HG03558 (cell line): Measurements from ENCODE around the gene KCNC3.

Experiments used
- ATAC-seq: cut with Tn5 transposase; IDR thresholded peaks from one replicate; pipeline ENCODE4 v1.9.1; 2021; ENCODE audit warnings: moderate number of reproducible peaks; ENCODE audit not compliant: unreplicated experiment; ENCODE audit errors: extremely low read depth

The KCNC3 gene

DNA sequence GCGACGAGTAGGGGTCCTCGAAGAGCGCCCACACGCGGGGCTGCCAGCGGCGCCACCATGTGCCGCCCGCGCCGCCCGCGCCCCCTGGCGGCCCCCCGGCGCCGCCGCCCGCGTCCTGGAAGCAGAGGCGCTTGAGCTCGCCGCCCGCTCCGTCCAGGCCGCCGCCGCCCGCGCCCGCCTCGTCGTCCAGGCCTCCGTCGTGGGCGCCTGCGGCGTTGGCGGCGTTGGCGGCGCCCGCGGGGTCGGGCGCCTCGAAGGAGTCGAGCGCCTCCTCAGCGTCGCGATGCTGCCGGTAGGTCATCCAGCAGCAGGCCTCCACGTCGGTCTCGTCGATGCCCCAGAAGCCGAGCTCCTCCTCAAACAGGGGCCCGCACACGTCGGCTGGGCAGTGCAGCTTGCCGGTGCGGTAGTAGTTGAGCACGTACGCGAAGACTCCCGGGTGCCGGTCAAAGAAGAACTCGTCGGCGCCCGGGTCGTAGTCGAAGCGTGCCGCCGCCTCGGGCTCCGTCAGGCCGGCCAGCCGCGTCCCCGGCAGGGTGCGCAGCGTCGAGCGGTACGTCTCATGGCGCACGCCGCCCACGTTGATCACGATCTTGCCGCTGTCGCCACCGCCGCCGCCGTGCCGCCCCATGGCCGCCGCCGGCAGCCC is 829 bp downstream of the KCNC3 start:
- ATAC-seq: no peak

DNA sequence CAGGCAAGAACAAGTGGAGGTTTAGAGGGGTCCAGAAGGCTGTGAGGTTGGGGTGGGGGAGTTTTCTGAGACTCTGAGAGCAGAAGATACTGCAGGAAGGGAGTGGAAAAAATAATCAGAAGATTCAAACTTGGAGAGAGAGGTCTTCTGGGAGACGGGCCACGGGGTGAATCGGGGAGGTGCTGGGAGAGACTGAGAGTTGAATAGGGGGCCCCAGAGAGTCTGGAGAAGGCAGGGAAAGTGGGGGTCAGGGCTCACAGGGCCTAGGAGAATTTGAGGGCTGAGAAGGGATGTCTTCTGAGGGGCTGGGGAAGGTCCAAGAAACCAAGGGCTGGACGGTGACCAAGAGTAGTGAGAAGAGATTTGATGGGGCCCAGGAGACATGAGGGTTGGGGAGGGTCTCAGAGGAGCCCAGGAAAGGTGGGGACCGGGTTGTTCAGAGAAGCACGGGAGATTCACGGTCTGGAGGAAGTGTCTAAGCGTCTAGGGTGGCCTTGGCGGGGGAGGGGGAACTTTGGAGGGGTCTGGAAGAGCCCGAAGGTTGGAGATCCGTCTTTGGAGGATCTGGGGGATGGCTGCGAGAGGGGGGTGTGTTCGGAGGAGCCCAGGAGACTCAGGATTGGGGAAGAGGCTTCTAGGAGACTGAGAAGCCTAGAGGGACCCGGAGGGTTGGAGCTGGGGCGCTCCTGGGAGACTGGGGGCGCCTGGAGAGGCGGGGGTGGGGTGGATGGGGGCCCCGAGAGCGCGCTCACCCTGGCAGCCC is 1.5 kb downstream of the KCNC3 start:
- ATAC-seq: no peak

DNA sequence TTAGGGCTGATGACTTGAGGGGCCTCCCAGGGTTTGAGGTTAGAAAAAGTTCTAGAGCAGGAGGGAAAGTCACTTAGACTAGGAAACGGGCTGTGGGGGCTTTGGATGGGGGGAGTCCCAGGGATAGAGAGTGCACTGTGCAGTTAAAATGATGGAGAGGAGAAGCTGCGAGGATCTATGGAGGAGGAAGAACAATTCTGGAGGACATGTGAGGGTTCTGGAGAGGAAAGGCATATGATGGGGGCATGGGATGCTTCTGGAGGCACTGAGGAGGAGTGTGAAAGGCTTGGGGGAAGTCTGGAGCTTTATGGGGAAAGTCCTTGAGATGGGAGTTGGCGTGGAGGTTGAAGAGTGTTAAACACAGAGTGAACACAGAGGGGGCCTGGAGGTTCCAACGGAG is 2.2 kb downstream of the KCNC3 start:
- no peak for ATAC-seq

DNA sequence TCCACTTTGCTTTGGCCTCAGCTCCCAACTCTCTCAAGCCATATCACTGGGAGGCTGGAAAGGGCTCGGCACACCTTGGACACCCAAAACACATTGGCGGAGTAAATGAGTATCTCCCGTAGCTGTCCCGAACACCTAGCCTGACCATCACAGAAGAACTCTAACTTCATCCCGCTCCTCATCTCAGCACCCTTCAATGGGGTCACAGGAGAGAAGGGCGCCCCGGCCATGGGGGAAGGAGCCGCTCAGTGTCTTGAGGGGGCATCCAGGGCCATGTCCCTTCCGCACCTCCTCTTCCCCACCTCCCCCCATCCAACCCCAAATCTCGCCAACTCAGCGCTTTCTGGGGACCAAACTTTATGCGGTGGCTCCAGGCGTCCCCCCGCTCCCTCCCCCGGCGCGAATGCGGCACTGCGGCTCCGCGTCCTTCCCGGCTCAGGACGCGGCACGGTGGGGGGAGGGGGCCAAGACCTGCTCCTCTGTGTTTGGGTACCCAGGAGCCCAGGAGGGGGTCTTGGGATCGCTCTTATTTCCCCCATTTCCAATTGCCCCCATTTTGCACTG is 3.0 kb downstream of the KCNC3 start:
- no peak for ATAC-seq

DNA sequence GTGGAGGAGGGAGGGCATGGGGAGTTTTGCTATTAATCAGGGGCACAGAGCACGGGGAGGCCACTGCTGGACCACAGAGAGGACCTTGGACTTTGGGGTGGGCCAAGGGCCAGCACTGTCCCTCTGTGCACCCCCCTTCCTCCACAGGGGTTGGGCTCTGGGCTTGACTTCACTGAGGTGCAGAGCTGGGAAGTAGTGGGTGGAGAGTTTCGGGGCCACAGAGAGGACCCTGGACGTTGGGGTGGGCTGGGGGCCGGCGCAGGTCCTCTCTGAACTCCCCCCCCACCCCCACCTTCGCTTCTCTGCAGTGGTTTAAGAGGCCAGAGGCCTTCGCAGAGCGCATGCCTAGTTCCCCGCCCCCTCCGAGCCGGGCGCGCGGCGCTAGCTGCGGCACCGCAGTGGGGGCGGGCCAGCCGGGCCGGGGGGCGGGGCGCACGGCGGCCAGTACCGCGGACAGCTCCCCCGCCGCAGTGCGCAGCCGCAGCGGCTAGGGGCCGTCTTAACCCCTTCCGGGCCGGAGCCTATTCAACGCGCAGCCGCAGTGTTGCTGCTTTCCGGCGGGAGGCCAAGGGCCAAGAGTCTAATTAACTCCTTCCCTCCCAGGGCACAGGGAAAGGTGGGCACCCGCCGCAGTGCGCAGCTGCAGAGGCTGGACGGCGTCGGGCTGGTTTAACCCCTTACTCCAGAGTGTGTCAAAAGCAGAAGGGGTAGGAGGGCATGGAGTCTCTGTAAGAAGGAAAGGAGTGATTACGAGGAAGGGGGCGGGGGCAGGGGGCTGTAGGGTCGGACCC is 3.7 kb downstream of the KCNC3 start:
- ATAC-seq: no peak

DNA sequence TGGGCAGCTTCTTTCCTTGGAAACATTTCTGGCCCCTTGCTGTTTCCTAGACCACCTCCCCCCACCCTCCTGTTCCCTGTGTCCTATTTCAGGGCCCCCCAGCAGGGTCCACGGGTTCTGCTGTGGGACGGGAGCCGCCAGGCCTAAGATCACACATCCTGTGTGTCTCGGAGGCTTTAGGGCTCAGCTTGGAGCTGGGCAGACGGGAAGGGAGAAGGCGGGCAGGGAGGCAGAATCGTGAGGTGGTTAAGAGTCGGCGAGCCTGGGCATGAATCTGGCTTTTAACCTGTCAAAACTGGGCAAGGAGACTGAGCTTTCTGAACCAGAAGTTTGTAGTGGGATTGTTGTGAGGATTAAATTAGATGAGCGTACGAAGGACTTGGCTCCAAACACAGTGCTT is 4.8 kb downstream of the KCNC3 start:
- ATAC-seq: no peak

DNA sequence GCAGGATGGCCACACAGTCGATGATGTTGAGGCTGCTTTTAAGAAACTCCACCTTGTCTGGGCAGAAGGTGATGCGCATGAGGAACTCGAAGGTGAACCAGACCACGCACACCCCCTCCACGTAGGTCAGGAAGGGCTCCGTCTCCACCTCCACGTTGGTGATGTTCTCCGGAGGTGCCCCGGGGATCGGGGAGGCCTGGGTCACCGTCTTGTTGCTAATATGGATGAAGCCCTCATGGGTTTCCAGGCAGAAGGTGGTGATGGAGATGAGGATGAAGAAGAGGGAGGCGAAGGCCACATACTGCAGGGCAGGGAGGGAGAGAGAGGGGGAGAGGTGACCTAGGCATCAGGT is 5.4 kb downstream of the KCNC3 start:
- ATAC-seq: no peak

DNA sequence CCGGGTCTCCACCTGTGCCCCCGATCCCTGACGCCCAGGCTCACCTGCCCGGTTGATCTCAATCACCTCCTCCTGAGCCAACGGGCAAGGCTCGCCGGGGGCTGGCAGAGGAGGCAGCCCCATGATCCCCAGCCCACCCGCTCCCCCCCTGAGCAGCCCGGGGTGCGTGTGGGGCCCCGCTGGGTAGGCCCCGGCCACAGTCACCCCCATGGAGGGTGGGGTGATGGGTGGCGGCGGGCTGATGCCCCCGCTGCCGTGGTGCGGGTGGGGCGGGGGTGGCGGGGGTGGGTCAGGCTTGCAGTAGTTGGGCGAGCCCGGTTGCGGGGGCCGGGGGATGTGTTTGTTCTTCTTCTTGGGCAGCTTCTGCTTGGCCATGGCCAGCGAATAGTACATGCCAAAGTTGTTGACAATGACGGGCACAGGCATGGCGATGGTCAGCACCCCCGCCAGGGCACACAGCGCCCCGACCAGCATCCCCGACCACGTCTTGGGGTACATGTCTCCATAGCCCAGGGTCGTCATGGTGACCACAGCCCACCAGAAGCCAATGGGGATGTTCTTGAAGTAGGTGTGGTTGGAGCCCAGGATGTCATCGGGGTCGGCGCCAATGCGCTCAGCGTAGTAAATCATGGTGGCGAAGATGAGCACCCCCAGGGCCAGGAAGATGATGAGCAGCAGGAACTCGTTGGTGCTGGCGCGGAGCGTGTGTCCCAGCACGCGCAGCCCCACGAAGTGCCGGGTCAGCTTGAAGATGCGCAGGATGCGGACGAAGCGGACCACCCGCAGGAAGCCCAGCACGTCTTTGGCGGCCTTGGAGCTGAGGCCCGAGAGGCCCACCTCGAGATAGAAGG is 6.0 kb downstream of the KCNC3 start:
- ATAC-seq: no peak

DNA sequence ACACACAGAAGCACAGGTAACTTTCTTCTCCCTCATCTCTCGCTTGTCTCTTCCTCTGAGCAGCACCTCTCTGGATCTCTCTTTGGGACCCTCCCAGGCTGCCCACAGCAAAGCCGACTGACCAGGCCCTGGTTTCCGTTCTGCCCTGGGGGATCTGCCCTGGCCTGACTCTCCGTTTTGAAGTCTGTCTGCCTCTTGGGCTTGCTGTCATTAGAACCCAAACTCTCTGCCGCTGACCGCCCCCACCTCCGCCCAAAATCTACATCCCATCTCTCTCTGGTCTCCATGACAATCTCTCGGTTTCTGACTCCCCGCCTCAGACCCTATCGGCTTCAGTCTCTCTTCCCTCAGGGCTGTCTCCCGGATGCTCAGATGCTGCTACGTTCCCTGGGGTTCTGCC is 6.9 kb downstream of the KCNC3 start:
- no peak for ATAC-seq

DNA sequence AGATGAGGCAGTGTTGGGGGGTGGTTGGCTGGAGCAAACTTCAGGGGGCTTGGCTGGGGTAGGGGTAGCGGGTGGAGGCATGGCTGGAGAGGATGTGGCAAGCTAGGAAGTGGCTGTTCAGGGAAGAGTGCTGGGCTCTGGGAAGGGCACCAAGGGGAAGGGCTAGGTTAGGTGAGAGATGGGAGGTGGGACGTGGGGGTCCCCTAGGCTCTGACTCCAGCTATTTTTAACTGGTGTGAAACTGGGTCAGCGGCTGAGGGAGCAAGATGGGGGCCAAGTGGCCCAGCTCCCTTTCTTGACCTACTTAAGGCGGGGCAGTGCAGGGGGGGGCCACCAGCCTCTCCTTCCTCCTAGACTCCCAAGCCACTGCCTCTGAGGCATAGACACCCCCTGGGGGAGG is 7.3 kb downstream of the KCNC3 start:
- no peak for ATAC-seq

DNA sequence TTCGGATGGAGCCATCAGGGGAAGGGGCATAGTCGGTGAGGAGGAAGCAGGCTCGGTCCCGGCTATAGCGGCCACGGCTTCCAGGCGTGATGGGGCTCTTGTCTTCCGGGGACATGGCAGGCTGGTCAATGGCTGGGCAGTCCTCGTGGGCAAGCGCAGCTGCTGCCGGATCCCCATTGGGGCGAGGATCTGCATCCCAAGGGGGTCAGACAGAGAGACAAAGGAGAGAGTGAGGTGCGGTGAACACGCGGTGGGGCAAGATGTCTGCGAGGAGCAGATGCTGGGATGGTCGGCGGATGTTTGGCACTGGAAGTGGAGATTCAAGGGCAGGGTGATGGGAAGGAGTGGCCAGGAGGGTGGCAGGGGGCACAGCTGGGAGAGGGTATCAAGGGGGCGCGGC is 8.6 kb downstream of the KCNC3 start:
- ATAC-seq: no peak

DNA sequence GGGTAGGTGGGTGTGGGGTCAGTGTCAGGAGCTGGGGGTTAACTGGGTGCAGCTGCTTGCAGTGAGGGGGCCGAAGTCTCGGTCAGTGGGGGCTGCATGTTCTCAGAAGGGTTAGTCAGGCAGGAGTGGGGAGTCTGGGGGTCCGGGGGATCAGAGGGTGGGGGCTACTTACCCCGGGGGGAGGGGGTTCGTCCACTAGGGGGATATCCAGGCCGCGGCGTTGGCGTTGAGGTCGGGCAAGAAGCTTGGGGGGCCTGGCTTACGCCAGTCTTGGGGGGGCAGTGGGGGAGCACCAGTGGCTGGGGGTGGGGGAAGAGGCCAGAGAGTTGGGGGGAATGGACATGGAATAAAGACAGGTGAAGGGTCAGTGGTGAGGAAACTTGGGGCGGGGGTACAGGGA is 9.1 kb downstream of the KCNC3 start:
- no peak for ATAC-seq

DNA sequence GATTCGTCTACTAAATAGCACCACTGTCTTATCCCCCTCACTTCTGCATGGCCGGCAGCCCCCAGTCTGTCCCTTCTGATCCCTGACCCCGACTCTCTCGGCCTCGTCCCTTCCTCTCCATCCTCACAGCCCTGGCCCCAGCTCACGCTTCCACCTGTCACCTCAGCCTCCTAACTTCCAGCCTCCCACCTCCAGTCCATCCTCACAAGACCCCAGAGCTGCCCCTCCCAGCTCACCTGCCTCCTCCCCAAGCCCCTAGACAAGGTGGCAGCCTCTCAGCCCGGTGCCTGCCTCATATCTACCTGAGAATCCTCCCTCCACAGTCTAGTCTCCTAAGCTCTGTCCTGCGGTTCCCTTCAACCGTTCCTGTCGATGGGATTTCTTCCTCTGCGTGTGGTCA is 10.0 kb downstream of the KCNC3 start:
- no peak for ATAC-seq

DNA sequence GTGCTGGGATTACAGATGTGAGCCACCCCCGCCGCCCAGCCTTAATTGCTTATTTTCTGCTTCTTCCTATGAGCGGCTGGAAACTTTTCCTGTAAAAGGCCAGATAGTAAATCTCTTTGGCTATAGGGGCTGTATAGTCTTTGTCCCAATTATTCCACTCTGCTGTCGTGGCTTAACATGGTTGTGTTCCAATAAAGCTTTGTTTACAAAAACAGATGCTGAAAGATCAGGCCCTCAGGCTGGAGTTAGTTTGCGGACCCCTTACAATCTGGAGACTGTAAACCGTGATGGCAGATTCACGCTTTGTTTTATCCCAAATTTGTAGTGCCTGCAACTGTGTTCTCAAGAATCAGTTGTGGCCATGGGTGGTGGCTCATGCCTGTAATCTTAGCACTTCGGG is 10.7 kb downstream of the KCNC3 start:
- no peak for ATAC-seq

DNA sequence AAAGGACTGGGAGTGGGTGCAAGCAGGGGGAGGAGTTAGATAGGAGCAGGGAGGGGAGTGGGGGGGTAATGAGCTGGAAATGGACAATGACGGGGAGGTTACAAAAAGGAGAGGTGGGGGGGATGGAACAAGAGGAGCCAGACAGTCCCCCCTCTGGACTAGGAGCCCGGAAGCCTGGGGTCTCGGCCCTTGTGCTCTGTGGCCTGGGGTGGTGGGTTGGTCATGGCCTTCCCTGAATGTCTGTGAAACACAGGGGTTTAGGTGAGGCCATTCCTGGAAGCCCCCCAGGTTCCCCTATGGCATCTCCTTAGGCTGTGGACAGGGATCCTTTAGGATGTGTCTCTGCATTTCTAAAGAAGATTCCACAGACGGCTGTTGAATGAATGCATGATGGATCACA is 12.1 kb downstream of the KCNC3 start:
- no peak for ATAC-seq

DNA sequence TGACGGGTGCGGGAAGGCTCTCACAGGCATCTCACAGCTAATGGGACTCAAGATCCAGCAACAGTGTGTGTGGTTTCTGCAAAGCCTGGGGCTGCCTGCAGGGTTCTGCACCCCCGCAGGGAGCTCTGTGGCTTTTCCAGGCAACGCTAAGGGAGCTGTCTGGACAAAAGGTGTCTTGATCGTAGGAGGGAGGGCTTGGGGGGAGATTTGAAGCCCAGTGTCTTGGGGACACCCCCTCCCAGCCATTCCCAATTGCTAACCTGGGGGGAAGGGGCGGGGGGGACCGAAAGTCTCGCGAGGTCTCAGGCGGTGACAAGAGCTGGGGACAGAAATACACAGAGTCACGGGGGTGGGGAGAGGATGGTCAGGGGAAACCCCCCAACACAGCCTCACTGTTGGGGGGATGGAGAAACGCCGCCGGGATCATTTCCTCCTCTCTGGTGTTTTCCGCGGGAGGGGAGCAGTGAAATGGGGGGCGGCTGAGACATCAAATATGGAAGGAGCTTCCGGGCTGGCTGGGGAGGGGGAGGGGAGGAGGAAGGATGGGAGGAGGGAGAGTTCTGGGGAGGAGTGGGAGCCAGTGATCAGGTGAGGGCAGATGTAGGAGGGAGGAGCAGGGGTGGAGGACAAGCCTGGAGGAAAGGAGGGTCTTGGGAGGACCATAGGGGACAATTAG is 13.3 kb downstream of the KCNC3 start:
- no peak for ATAC-seq

DNA sequence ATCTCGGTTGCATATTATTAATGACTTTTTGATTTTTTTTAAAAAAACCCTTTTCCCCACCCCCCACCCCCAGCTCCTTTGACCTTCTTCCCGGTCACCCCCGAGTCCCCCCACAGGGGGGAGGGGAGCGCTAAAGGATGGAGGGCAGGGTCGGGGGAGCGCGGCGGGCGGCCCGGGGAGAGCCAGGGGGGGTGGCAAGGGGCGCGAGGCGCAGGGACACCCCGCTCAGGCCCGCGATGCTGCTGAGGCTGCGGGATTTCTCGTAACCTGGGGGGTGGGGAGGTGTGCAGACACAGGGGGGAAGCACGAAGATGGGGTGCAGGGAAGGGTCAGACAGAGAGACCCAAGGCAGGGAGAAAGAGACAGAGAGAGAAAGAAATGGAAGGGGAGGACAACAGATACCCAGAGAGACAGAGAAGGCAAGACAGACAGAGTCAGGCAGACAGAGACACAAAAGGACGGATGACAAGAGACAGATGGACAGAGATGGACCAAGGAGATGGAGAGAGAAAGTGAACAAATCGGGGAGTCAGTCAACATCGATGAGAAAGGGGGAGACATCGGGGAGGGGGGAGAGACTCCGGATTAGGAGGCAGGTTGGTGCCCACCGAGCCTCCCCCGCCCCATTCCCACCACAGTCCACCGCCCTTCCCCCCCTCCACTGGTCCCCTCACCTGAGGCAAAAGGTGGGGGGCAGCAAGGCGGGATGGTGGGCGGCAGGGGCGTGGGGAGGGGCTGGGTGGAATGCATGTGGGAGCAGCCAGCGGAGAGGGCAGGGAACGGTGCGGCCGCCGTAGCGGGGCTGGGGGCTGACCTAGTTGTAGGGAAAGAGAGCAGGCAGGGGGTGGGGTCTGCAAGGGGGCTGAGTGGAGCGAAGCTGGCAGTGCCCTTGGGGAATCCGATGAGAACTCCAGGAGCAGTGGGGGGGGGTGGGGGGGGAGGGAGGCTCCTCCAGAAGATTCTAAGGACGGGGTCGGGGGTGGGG is 14.2 kb downstream of the KCNC3 start:
- ATAC-seq: no peak

DNA sequence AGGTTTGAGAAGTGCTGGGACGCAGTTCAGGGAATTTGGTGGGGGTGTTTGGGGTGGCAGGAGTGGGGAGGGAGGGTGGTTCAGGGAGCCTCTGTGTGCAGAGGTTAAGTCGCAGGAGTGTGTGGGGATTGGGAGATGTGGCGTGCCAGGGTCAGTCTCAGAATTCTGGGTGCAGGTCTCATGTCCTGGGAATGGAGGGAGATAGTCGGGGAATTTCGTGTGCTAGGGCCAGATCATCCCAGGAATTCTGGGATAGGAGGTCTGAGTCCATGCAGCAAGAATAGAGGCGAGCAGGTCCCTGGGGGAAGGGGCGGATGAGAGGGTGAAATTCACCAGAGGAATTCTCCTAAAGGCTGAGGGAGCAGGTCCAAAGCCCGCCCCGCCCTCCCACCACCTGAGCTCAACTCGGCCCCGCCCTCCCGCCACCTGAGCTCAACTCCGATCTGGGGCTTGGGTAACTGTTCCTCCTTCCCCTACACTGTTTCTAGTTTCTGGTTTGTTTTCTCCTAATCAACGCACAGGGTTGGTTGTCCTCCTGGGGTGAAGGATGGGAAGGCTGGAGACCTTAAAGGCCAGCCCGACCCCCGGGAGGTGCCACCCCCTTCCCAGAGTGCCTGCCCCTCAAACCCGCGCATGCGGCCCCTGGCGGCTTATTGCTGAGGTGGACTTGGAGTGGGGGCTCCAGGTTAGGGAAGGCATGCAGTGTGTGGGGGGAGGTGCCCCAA is 15.2 kb downstream of the KCNC3 start:
- ATAC-seq: no peak
